Measurements from ENCODE around the gene LRRC42. TPM values are rescaled to one million over a fixed set of nuclear protein-coding genes. Genes with fewer than 3 reads are reported as not detected.

The LRRC42 gene
- total RNA-seq, 1 experiment from 2014 or later = 78.7 TPM

DNA sequence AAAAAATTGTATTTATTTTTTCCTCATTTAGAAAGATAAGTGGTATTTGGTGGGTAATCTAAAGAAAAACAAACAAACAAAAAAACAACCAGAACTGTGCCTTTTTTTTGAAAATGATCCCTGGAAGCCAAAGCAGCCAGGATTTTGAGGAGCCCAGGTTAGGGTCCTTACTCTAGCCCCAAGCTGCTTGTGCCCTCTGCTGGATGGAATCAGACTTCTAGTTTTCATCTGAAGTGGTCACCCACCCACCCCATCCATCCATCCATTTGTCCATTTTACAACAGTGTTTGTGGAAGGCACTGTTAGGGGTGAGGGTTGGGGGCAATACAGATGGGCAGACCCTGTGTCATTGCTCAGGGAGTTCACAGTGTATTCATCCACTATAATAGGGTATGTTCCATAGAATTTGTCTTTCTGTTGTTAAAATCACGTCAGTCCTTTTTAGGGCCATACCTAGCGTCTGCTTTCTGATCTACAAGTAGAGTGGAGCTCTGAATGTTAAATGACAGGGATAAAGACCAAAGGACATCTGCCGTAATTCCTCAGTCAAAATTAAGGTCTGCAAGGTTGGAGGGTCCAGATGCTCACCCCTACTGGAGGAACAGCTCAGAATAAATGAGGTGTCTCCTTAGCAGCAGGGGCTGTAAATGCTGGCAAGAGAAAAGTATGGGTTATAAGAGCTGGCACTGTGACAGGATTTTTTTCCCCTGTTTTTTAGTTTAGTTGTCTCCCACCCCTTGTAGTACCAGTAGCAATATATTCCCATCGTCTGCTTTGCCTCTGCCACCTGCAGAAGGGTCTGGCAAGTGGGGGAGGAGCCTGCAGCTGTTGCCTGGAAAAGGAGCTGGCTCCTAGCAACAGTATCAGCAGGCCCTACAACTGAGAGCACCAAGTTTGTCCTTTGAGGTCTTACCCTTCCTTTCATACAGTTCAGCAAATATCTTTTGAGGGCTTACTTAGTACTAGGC is 3.2 kb downstream of the LRRC42 start:
- peak in 1 of 2 experiments; percentile 22 for DNase-seq
- POLR2A ChIA-PET (ENCODE audit: unreplicated experiment) = interaction anchor here (0.7 kb wide), 1 partner anchor 550 kb away, joined by 4 read pairs; no protein-coding TSS in a partner anchor
- BruUV-seq (replicated peaks) = no TSS peak

GRCh38 chr1:53951697-53952096 is 5.5 kb downstream of the LRRC42 start:
- no peak for DNase-seq
- H3K9me2 ChIP-seq (ENCODE audit: insufficient read depth) = no peaks in the 10 kb centered on the region
- H3K27me3 ChIP-seq (ENCODE audit: insufficient read depth, low read depth) = no peaks in the 10 kb centered on the region
- no peak overlapping the region for H3K4me3 ChIP-seq
- peaks cover 53% of the 10 kb centered on the region for H3K79me2 ChIP-seq (ENCODE audit: low read depth)
- no peak overlapping the region for H2AFZ ChIP-seq
- no peaks in the 10 kb centered on the region for H3K9me3 ChIP-seq (ENCODE audit: insufficient read depth, low read depth)
- no peak for TF ChIP-seq EZH2 (IDR thresholded peaks at IDR 0.05; ENCODE audit: low read depth)
- TF ChIP-seq, protein P1, sequence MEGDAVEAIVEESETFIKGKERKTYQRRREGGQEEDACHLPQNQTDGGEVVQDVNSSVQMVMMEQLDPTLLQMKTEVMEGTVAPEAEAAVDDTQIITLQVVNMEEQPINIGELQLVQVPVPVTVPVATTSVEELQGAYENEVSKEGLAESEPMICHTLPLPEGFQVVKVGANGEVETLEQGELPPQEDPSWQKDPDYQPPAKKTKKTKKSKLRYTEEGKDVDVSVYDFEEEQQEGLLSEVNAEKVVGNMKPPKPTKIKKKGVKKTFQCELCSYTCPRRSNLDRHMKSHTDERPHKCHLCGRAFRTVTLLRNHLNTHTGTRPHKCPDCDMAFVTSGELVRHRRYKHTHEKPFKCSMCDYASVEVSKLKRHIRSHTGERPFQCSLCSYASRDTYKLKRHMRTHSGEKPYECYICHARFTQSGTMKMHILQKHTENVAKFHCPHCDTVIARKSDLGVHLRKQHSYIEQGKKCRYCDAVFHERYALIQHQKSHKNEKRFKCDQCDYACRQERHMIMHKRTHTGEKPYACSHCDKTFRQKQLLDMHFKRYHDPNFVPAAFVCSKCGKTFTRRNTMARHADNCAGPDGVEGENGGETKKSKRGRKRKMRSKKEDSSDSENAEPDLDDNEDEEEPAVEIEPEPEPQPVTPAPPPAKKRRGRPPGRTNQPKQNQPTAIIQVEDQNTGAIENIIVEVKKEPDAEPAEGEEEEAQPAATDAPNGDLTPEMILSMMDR (conservative IDR thresholded peaks at IDR 0.05) = no peak
- H3K4me2 ChIP-seq = no peak overlapping the region
- peaks cover 21% of the 10 kb centered on the region for H3K4me1 ChIP-seq (replicated peaks; ENCODE audit: insufficient read depth)
- ChIA-PET CTCF (no interaction called here), POLR2A (ENCODE audit: unreplicated experiment) (no interaction called here)
- BruUV-seq (replicated peaks) = no TSS peak
- intact Hi-C loops (cut with micrococcal nuclease; ENCODE audit: unreplicated experiment) = no loop called here
- H4K20me1 ChIP-seq (ENCODE audit: insufficient read depth) = no peaks in the 10 kb centered on the region
- H3K27ac ChIP-seq = no peak overlapping the region
- peaks cover 39% of the 10 kb centered on the region; the same call in 1 of the 2 replicates for H3K36me3 ChIP-seq (ENCODE audit: low read depth)
- peaks cover 41% of the 10 kb centered on the region for H3F3A ChIP-seq (ENCODE audit: insufficient read depth, low read depth)

More for the DNA sequence above, 3.2 kb downstream of the LRRC42 start:
- no peak overlapping the region for H3K27ac ChIP-seq
- H3K4me2 ChIP-seq = no peak overlapping the region
- H3K27me3 ChIP-seq (ENCODE audit: insufficient read depth, low read depth) = no peaks in the 10 kb centered on the region
- H4K20me1 ChIP-seq (ENCODE audit: insufficient read depth) = no peaks in the 10 kb centered on the region
- H3K36me3 ChIP-seq (ENCODE audit: low read depth) = peaks cover 35% of the 10 kb centered on the region; the same call in 1 of the 2 replicates
- TF ChIP-seq, protein P1 (conservative IDR thresholded peaks at IDR 0.05) = peak; percentile 71
- no peak for TF ChIP-seq EZH2 (IDR thresholded peaks at IDR 0.05; ENCODE audit: low read depth)
- no peak overlapping the region for H2AFZ ChIP-seq
- peaks cover 26% of the 10 kb centered on the region for H3F3A ChIP-seq (ENCODE audit: insufficient read depth, low read depth)
- intact Hi-C loops (cut with micrococcal nuclease; ENCODE audit: unreplicated experiment) = loop anchor here (1.0 to 10.0 kb wide), 3 partner anchors 71 to 935 kb away; partner anchors contain the start of gene DHCR24
- H3K79me2 ChIP-seq (ENCODE audit: low read depth) = peaks cover 58% of the 10 kb centered on the region
- H3K9me2 ChIP-seq (ENCODE audit: insufficient read depth) = no peaks in the 10 kb centered on the region
- CTCF ChIA-PET = interaction anchor here (0.6 to 0.7 kb wide), 2 partner anchors 11 to 165 kb away, joined by 3 to 5 read pairs; no protein-coding TSS in a partner anchor
- H3K4me3 ChIP-seq = no peak overlapping the region
- H3K4me1 ChIP-seq (replicated peaks; ENCODE audit: insufficient read depth) = peaks cover 16% of the 10 kb centered on the region
- no peaks in the 10 kb centered on the region for H3K9me3 ChIP-seq (ENCODE audit: insufficient read depth, low read depth)

DNA sequence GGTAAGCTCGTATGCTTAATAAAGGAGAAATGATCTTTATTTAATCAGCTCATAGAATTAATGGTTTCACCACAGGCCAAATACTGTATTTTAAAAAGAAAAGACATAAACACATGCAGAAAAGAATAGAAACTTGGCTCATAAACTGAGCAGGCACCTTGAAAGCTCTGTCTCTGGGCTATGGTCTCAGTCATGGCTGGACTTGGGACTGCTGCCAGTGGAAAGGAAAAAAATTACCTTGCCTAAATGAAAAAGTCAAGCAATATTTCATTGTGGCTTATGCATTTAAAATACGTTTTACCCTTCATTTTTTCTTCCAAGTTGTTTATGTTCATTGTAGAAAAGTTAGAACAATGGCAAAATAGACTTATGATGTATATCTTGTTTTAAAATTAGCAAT is 8.0 kb downstream of the LRRC42 start:
- no peak for DNase-seq
- Histone ChIP-seq H3F3A (ENCODE audit: insufficient read depth, low read depth) (peaks cover 47% of the 10 kb centered on the region), H3K27ac (no peak overlapping the region; the same call in 1 of the 2 replicates), H3K9me2 (ENCODE audit: insufficient read depth) (no peaks in the 10 kb centered on the region), H3K79me2 (ENCODE audit: low read depth) (peaks cover 28% of the 10 kb centered on the region), H3K9me3 (ENCODE audit: insufficient read depth, low read depth) (no peaks in the 10 kb centered on the region), H3K4me1 (replicated peaks; ENCODE audit: insufficient read depth) (peaks cover 26% of the 10 kb centered on the region), H3K36me3 (ENCODE audit: low read depth) (peaks cover 29% of the 10 kb centered on the region; the same call in 1 of the 2 replicates), H3K27me3 (ENCODE audit: insufficient read depth, low read depth) (no peaks in the 10 kb centered on the region), H4K20me1 (ENCODE audit: insufficient read depth) (no peaks in the 10 kb centered on the region), H3K4me3 (no peak overlapping the region), H3K4me2 (no peak overlapping the region), H2AFZ (no peak overlapping the region)
- ChIA-PET CTCF (no interaction called here), POLR2A (ENCODE audit: unreplicated experiment) (no interaction called here)
- intact Hi-C loops (cut with micrococcal nuclease; ENCODE audit: unreplicated experiment) = no loop called here
- BruUV-seq (replicated peaks) = no TSS peak
- no peak for TF ChIP-seq EZH2 (IDR thresholded peaks at IDR 0.05; ENCODE audit: low read depth)
- TF ChIP-seq, protein P1 (conservative IDR thresholded peaks at IDR 0.05) = no peak

All from PC-9 (cell line).